ENCODE results near the gene OR5D13. TPM values are rescaled to one million over a fixed set of nuclear protein-coding genes. Genes with fewer than 3 reads are reported as not detected.

OR5D13 gene
- not detected for total RNA-seq

- Histone ChIP-seq H3K36me3 (no peaks in the 10 kb centered on the region), H3K27ac (no peak within 1 kb of the TSS), H3K9me3 (no peaks in the 10 kb centered on the region), H3K27me3 (no peaks in the 10 kb centered on the region), H3K4me3 (no peak within 1 kb of the TSS), H3K4me1 (no peaks in the 10 kb centered on the region)
- intact Hi-C loops (cut with DNase I) = no loop called here
- DNase-seq (ENCODE audit: low spot score in 2 of 2) = no peak
- TF ChIP-seq CTCF (IDR thresholded peaks at IDR 0.05) = no peak
Observed at GRCh38 chr11:55773138-55773537, at the start of gene OR5D13. Gene OR5D13, plus strand, starts transcription at chr11:55773438. Its CDS starts 0 bp downstream, at chr11:55773438.

DNA sequence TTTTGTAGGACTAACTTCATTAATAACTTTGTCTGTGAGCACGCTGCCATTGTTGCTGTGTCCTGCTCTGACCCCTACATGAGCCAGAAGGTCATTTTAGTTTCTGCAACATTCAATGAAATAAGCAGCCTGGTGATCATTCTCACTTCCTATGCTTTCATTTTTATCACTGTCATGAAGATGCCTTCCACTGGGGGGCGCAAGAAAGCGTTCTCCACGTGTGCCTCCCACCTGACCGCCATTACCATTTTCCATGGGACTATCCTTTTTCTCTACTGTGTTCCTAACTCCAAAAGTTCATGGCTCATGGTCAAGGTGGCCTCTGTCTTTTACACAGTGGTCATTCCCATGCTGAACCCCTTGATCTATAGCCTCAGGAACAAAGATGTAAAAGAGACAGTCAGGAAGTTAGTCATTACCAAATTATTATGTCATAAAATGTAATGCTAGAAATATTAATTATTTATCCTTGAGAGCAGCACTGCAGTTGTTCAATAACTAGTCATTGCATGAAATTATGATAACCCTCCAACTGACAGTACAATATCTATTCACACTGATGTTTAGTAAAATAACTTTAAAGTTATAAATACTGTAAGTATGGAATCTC lies 46.4 kb upstream of the OR5D13 start:
- Histone ChIP-seq H3K9me3 (no peaks in the 10 kb centered on the region), H3K36me3 (no peaks in the 10 kb centered on the region), H3K27ac (no peak overlapping the region), H3K4me1 (no peaks in the 10 kb centered on the region), H3K4me3 (no peak overlapping the region), H3K27me3 (no peaks in the 10 kb centered on the region)
- intact Hi-C loops (cut with DNase I) = no loop called here
- DNase-seq (ENCODE audit: low spot score in 2 of 2) = no peak
- no peak for TF ChIP-seq CTCF (IDR thresholded peaks at IDR 0.05)

- no peak for DNase-seq (ENCODE audit: low spot score in 2 of 2)
- Histone ChIP-seq H3K4me3 (no peak overlapping the region), H3K27ac (no peak overlapping the region), H3K9me3 (no peaks in the 10 kb centered on the region), H3K4me1 (no peaks in the 10 kb centered on the region), H3K36me3 (no peaks in the 10 kb centered on the region), H3K27me3 (no peaks in the 10 kb centered on the region)
- intact Hi-C loops (cut with DNase I) = no loop called here
- TF ChIP-seq CTCF (IDR thresholded peaks at IDR 0.05) = no peak
Observed at GRCh38 chr11:55732936-55733335, 40.3 kb upstream of the OR5D13 start.

- Histone ChIP-seq H3K27me3 (no peaks in the 10 kb centered on the region), H3K9me3 (no peaks in the 10 kb centered on the region), H3K36me3 (no peaks in the 10 kb centered on the region), H3K4me3 (no peak overlapping the region), H3K4me1 (no peaks in the 10 kb centered on the region), H3K27ac (no peak overlapping the region)
- TF ChIP-seq CTCF (IDR thresholded peaks at IDR 0.05) = no peak
- DNase-seq (ENCODE audit: low spot score in 2 of 2) = no peak
- intact Hi-C loops (cut with DNase I) = no loop called here
Observed at GRCh38 chr11:55791606-55792005, 18.4 kb downstream of the OR5D13 start.

DNA sequence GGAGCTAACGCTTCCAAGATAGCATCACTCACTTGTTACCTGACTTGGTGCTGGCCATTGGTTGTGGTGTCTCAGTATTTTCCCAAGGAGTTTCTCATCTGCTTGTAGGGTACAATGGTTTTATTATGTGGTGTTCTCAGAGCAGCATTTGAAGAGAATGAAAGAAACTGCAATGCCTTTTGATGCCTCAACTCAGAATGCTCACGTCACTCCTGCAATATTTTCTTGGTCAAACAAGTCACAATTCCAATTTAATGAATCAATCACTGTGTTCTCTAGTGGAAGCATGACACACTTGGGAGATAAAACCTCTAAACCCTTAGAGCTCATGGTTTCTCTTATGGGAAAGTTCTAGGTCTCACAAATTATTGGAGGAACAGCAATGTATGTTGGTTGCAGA lies 20.1 kb downstream of the OR5D13 start:
- no peak for DNase-seq (ENCODE audit: low spot score in 2 of 2)
- H3K27me3 ChIP-seq = no peaks in the 10 kb centered on the region
- no peak overlapping the region for H3K4me3 ChIP-seq
- no peak for TF ChIP-seq CTCF (IDR thresholded peaks at IDR 0.05)
- H3K27ac ChIP-seq = no peak overlapping the region
- H3K36me3 ChIP-seq = no peaks in the 10 kb centered on the region
- intact Hi-C loops (cut with DNase I) = no loop called here
- H3K9me3 ChIP-seq = no peaks in the 10 kb centered on the region
- no peaks in the 10 kb centered on the region for H3K4me1 ChIP-seq

DNA sequence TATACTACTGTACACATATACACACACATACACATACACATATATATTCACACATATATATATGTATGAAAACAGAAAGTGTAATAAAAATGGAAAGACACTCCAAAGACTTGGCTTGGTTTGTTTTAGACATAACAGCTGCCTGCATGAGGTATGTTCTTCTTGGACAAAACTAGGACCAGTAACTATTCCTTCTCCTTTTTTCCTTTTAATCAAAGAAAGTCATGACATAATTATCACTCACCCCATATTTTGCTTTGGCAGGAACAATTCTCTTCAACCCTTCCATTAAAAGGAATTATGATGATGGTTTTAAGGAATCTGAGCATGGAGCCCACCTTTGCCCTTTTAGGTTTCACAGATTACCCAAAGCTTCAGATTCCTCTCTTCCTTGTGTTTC lies 22.0 kb downstream of the OR5D13 start, which contains the start of gene OR5D14:
Gene OR5D14, plus strand, starts transcription at position 301 of the 400 bp plus-strand sequence. Its CDS starts 0 bp downstream, at position 301.
- no peaks in the 10 kb centered on the region for H3K27me3 ChIP-seq
- H3K27ac ChIP-seq = no peak within 1 kb of the TSS
- H3K4me3 ChIP-seq = no peak within 1 kb of the TSS
- no peak for DNase-seq (ENCODE audit: low spot score in 2 of 2)
- H3K36me3 ChIP-seq = no peaks in the 10 kb centered on the region
- intact Hi-C loops (cut with DNase I) = no loop called here
- H3K4me1 ChIP-seq = no peaks in the 10 kb centered on the region
- TF ChIP-seq CTCF (IDR thresholded peaks at IDR 0.05) = no peak
- no peaks in the 10 kb centered on the region for H3K9me3 ChIP-seq
